Stomach (tissue), 9 donors: ENCODE data around the gene LEFTY1. TPM values are rescaled to one million over a fixed set of nuclear protein-coding genes. Genes with fewer than 3 reads are reported as not detected.

ENCODE experiments used
- DNase-seq, 2 donors: peaks; one replicate each; pipeline versions ENCODE4 v3.0.0 to v3.0.0-alpha.2; 2013 to 2019
- H3K27ac ChIP-seq, 5 donors: fragments of 200-600 bp in 4 of 5; sonication (generic) in 4 of 5; one replicate each; pipeline ENCODE4 v1.5.1; 2013 to 2019; ENCODE audit warnings: mild to moderate bottlenecking in 1 of 5, moderate library complexity in 1 of 5
- H3K27me3 ChIP-seq, 3 donors: fragments of 200-600 bp; sonication (generic); one replicate each; pipeline ENCODE4 v1.5.1; 2017 to 2019; ENCODE audit warnings: mixed run types in 1 of 3
- H3K36me3 ChIP-seq, 4 donors: fragments of 200-600 bp; sonication (generic); 1 replicate in 3 of 4; 2 replicates in 1 of 4; pipeline ENCODE4 v1.5.1; 2016 to 2019
- H3K4me1 ChIP-seq, 4 donors: fragments of 200-600 bp; sonication (generic); one replicate each; pipeline ENCODE4 v1.5.1; 2016 to 2019
- H3K4me3 ChIP-seq, 4 donors: fragments of 200-600 bp; sonication (generic) in 3 of 4; one replicate each; pipeline ENCODE4 v1.5.1; 2016 to 2019; ENCODE audit warnings: mild to moderate bottlenecking in 1 of 4
- H3K9me3 ChIP-seq, 4 donors: fragments of 200-600 bp; sonication (generic); one replicate each; pipeline ENCODE4 v1.5.1; 2016 to 2019
- EP300 ChIP-seq: sonication (generic); formaldehyde crosslinking; IDR thresholded peaks from one replicate; pipeline ENCODE4 v1.6.1; 2017; ENCODE audit warnings: antibody characterized with exemption
- POLR2A ChIP-seq, 4 donors: fragments of 450-650 bp; IDR thresholded peaks; one replicate each; pipeline ENCODE4 v1.6.1; 2016; ENCODE audit warnings: antibody characterized with exemption in 4 of 4, control low read depth in 2 of 4, mild to moderate bottlenecking in 1 of 4, moderate library complexity in 1 of 4
- POLR2AphosphoS5 ChIP-seq, 3 donors: sonication (generic); formaldehyde crosslinking; IDR thresholded peaks; one replicate each; pipeline ENCODE4 v1.6.1; 2016; ENCODE audit warnings: antibody characterized with exemption in 3 of 3
- WGBS, 5 donors: extraction: QIAGEN DNeasy Blood & Tissue Kit in 3 of 5; methylation state at CpG; one replicate each; pipeline versions ENCODE4 v1.1.5 to v1.1.7; 2013 to 2018; 5-methylcytosine and 5-hydroxymethylcytosine counted together
- intact Hi-C: fragments of 100-400 bp; cut with DNase I; formaldehyde crosslinking; loops from one replicate; pipeline ENCODE4 v1.15.1; 2023; ENCODE audit warnings: low total_unique reads
- polyA plus RNA-seq, 3 donors: library from polyadenylated mRNA; stranded (reverse); fragments of 200-250 nt; gene quantifications; one replicate each; pipeline ENCODE4 v1.2.3, GENCODE V29; 2013
- total RNA-seq, 5 donors: library from RNA; depleted of rRNA; stranded (reverse); fragments of >200 nt; gene quantifications; one replicate each; pipeline versions ENCODE4 v1.1.0 to v1.2.3, GENCODE V29; 2014 to 2016
- TF ChIP-seq, protein P1 (sequence below), 7 experiments: fragments of 450-650 bp in 4 of 7; fragments of 200-600 bp in 3 of 7; sonication (generic) in 3 of 7; IDR thresholded peaks; one replicate each; pipeline ENCODE4 v1.5.1; 2016 to 2019; ENCODE audit warnings: antibody characterized with exemption in 7 of 7, control low read depth in 2 of 7, mild to moderate bottlenecking in 1 of 7
- donor health status: healthy with polysubstance abuse.
- donor health status: Bipolar disorder and iron deficiency.
- donor health status: healthy.

The LEFTY1 gene
- total and polyA plus RNA-seq, 8 donors, result 0.37 to 499 (median 0.61) TPM; not detected in 3

GRCh38 chr1:225909477-225909876, 20.5 kb upstream of the LEFTY1 start:
- no peaks in the 10 kb centered on the region for H3K27me3 ChIP-seq
- peaks cover 0 to 41% (median 15%) of the 10 kb centered on the region in 4 donors for H3K4me1 ChIP-seq
- no peak for DNase-seq
- TF ChIP-seq, protein P1, sequence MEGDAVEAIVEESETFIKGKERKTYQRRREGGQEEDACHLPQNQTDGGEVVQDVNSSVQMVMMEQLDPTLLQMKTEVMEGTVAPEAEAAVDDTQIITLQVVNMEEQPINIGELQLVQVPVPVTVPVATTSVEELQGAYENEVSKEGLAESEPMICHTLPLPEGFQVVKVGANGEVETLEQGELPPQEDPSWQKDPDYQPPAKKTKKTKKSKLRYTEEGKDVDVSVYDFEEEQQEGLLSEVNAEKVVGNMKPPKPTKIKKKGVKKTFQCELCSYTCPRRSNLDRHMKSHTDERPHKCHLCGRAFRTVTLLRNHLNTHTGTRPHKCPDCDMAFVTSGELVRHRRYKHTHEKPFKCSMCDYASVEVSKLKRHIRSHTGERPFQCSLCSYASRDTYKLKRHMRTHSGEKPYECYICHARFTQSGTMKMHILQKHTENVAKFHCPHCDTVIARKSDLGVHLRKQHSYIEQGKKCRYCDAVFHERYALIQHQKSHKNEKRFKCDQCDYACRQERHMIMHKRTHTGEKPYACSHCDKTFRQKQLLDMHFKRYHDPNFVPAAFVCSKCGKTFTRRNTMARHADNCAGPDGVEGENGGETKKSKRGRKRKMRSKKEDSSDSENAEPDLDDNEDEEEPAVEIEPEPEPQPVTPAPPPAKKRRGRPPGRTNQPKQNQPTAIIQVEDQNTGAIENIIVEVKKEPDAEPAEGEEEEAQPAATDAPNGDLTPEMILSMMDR (IDR thresholded peaks at IDR 0.05), result no peak
- no peak for TF ChIP-seq POLR2AphosphoS5 (IDR thresholded peaks at IDR 0.05)
- TF ChIP-seq EP300, result no peak
- no peak for TF ChIP-seq POLR2A (IDR thresholded peaks at IDR 0.05)
- peak overlapping the region in 1 of 5 donors; percentile 43 for H3K27ac ChIP-seq
- peaks cover 0 to 21% (median 6%) of the 10 kb centered on the region in 4 donors for H3K36me3 ChIP-seq
- WGBS, 5 donors, result 94 to 100% (median 96%) methylated on average over 1 of the region's 1 CpG
- no peaks in the 10 kb centered on the region for H3K9me3 ChIP-seq
- H3K4me3 ChIP-seq, result no peak overlapping the region
- intact Hi-C loops, result no loop called here

- TF ChIP-seq POLR2AphosphoS5 (IDR thresholded peaks at IDR 0.05), result peak in 1 of 3 donors; percentile 33
- TF ChIP-seq, protein P1 (IDR thresholded peaks at IDR 0.05), result no peak
- Histone ChIP-seq H3K4me1 (peaks cover 0 to 41% (median 15%) of the 10 kb centered on the region in 4 donors), H3K4me3 (no peak overlapping the region), H3K9me3 (no peaks in the 10 kb centered on the region), H3K27me3 (no peaks in the 10 kb centered on the region), H3K36me3 (peaks cover 0 to 16% (median 5%) of the 10 kb centered on the region in 4 donors), H3K27ac (peak overlapping the region in 4 of 5 donors; percentile 25 to 60 (median 44))
- peak in 1 of 2 donors; percentile 60 for DNase-seq
- WGBS, 5 donors, result 31 to 66% (median 49%) methylated on average over 2 of the region's 2 CpGs
- intact Hi-C loops, result no loop called here
These were observed 19.8 kb upstream of the LEFTY1 start for GRCh38 chr1:225908773-225909172.

DNA sequence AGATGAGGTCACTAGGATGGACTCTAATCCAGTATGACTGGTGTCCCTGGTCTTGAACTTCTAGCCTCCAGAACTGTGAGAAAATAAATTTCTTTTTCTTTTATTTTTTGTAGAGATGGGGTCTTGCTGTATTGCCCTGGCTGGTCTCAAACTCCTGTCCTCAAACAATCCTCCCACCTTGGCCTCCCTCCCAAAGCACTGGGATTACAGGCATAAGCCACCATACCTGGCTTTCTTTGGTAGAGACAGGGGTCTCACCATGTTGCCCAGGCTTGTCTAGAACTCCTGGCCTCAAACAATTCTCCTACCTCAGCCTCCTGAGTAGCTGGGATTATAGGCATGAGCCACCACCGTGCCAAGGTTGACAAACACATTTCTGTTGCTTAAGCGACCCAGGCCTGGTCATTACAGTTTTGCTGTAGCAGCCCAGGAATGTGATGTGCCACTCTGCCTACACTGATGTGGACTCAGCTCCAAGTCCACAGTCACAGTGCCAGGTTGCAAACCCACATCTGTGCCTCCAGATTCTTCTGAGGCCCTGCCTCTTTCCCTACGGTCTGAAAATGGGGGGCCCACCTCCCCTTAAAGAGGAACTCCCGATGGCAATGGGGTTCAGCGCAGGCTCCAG, 19.2 kb upstream of the LEFTY1 start:
- 61 to 74% (median 67%) methylated on average over 5 of the region's 5 CpGs for WGBS, 5 donors
- TF ChIP-seq POLR2AphosphoS5 (IDR thresholded peaks at IDR 0.05) (no peak), POLR2A (IDR thresholded peaks at IDR 0.05) (no peak), EP300 (no peak)
- TF ChIP-seq, protein P1 (IDR thresholded peaks at IDR 0.05), result no peak
- peak overlapping the region in 4 of 5 donors; percentile 25 to 60 (median 44) for H3K27ac ChIP-seq
- intact Hi-C loops, result no loop called here
- H3K27me3 ChIP-seq, result no peaks in the 10 kb centered on the region
- no peak overlapping the region for H3K4me3 ChIP-seq
- DNase-seq, result peak in 1 of 2 donors; percentile 36
- H3K9me3 ChIP-seq, result no peaks in the 10 kb centered on the region
- H3K4me1 ChIP-seq, result peaks cover 0 to 41% (median 15%) of the 10 kb centered on the region in 4 donors
- peaks cover 0 to 9% (median 4%) of the 10 kb centered on the region in 4 donors for H3K36me3 ChIP-seq

GRCh38 chr1:225907341-225907740, 18.4 kb upstream of the LEFTY1 start:
- Histone ChIP-seq H3K36me3 (peaks cover 0 to 2% (median under 1%) of the 10 kb centered on the region in 4 donors), H3K9me3 (no peaks in the 10 kb centered on the region), H3K27ac (no peak overlapping the region), H3K27me3 (no peaks in the 10 kb centered on the region), H3K4me3 (no peak overlapping the region), H3K4me1 (peaks cover 0 to 41% (median 15%) of the 10 kb centered on the region in 4 donors)
- intact Hi-C loops, result no loop called here
- DNase-seq, result no peak
- WGBS, 5 donors, result 94 to 98% (median 97%) methylated on average over 4 to 7 of the region's 7 CpGs
- TF ChIP-seq POLR2AphosphoS5 (IDR thresholded peaks at IDR 0.05), result no peak
- TF ChIP-seq POLR2A (IDR thresholded peaks at IDR 0.05), result no peak
- TF ChIP-seq, protein P1 (IDR thresholded peaks at IDR 0.05), result no peak
- TF ChIP-seq EP300, result no peak
